ENCODE measurements around the gene F8. TPM values are rescaled to one million over a fixed set of nuclear protein-coding genes. Genes with fewer than 3 reads are reported as not detected.
"Not testable (repeated sequence)": the region's sequence is repeated elsewhere in the genome, so short reads cannot be mapped to it uniquely, and the experiment has no call there.

The F8 gene
- total RNA-seq, 2 donors from 2014 or later = 13.2 to 39.1 TPM

DNA sequence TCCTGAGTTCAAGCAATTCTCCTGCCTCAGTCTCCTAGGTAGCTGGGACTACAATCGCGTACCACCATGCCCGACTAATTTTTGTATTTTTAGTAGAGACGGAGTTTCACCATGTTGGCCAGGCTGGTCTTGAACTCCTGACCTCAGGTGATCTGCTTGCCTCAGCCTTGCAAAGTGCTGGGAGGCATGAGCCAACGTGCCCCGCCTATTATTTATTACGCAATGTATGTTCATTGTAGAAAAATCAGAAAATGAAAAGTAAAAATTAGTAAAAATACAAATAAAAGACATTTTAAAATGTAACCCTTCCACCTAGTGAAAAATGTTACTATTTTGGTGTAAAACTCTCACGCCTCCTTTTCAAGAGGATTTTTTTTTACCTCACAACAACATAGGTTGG lies 122.2 kb downstream of the F8 start:
- Histone ChIP-seq H3K36me3 (no peaks in the 10 kb centered on the region), H3K9me3 (no peaks in the 10 kb centered on the region), H3K27ac (no peak overlapping the region), H3K4me3 (no peak overlapping the region), H3K27me3 (replicated peaks; ENCODE audit: insufficient read depth) (no peaks in the 10 kb centered on the region), H3K4me1 (replicated peaks) (no peaks in the 10 kb centered on the region)
- intact Hi-C loops (cut with DNase I) = no loop called here
- DNase-seq (ENCODE audit: low spot score) = no peak
- 90% methylated on average over 8 of the region's 8 CpGs for WGBS
- TF ChIP-seq POLR2A (IDR thresholded peaks at IDR 0.05) (no peak), CTCF (IDR thresholded peaks at IDR 0.05) (no peak), POLR2AphosphoS5 (IDR thresholded peaks at IDR 0.05) (no peak)

- TF ChIP-seq CTCF (IDR thresholded peaks at IDR 0.05) (no peak), POLR2AphosphoS5 (IDR thresholded peaks at IDR 0.05) (no peak), POLR2A (IDR thresholded peaks at IDR 0.05) (no peak)
- WGBS = 91% methylated on average over 1 of the region's 1 CpG
- no peak for DNase-seq (ENCODE audit: low spot score)
- H3K27me3 ChIP-seq (replicated peaks; ENCODE audit: insufficient read depth) = no peaks in the 10 kb centered on the region
- H3K27ac ChIP-seq = no peak overlapping the region
- H3K9me3 ChIP-seq = no peaks in the 10 kb centered on the region
- intact Hi-C loops (cut with DNase I) = no loop called here
- H3K36me3 ChIP-seq = no peaks in the 10 kb centered on the region
- no peak overlapping the region for H3K4me3 ChIP-seq
- no peaks in the 10 kb centered on the region for H3K4me1 ChIP-seq (replicated peaks)
Observed at GRCh38 chrX:154892296-154892695, 130.2 kb downstream of the F8 start.

GRCh38 chrX:154890990-154891639 lies 131.4 kb downstream of the F8 start:
- TF ChIP-seq POLR2A (IDR thresholded peaks at IDR 0.05) = no peak
- TF ChIP-seq POLR2AphosphoS5 (IDR thresholded peaks at IDR 0.05) = no peak
- TF ChIP-seq CTCF (IDR thresholded peaks at IDR 0.05) = no peak
- Histone ChIP-seq H3K27ac (no peak overlapping the region), H3K4me3 (no peak overlapping the region), H3K27me3 (replicated peaks; ENCODE audit: insufficient read depth) (no peaks in the 10 kb centered on the region), H3K36me3 (no peaks in the 10 kb centered on the region), H3K9me3 (no peaks in the 10 kb centered on the region), H3K4me1 (replicated peaks) (no peaks in the 10 kb centered on the region)
- WGBS = 67% methylated on average over 1 of the region's 1 CpG
- DNase-seq (ENCODE audit: low spot score) = no peak
- intact Hi-C loops (cut with DNase I) = no loop called here

GRCh38 chrX:154886789-154887221 lies 135.7 kb downstream of the F8 start:
- intact Hi-C loops (cut with DNase I); H3K4me3 ChIP-seq; DNase-seq (ENCODE audit: low spot score); H3K9me3 ChIP-seq; H3K27me3 ChIP-seq (replicated peaks; ENCODE audit: insufficient read depth); H3K27ac ChIP-seq; H3K4me1 ChIP-seq (replicated peaks); H3K36me3 ChIP-seq: not testable (repeated sequence)
- WGBS = no CpG with 5 or more reads among the region's 62 CpGs

GRCh38 chrX:154886069-154886788 lies 136.3 kb downstream of the F8 start, which contains the start of gene F8A1:
TSS of gene F8A1 (plus strand) at chrX:154886355. CDS start at chrX:154886375, 20 bp downstream.
- H3K27me3 ChIP-seq (replicated peaks; ENCODE audit: insufficient read depth); H3K4me1 ChIP-seq (replicated peaks); DNase-seq (ENCODE audit: low spot score); H3K4me3 ChIP-seq; H3K36me3 ChIP-seq; H3K27ac ChIP-seq; H3K9me3 ChIP-seq; intact Hi-C loops (cut with DNase I): not testable (repeated sequence)
- WGBS = no CpG with 5 or more reads among the region's 91 CpGs

- H3K27ac ChIP-seq; H3K36me3 ChIP-seq; H3K9me3 ChIP-seq; H3K4me1 ChIP-seq (replicated peaks); DNase-seq (ENCODE audit: low spot score); intact Hi-C loops (cut with DNase I); H3K4me3 ChIP-seq; H3K27me3 ChIP-seq (replicated peaks; ENCODE audit: insufficient read depth): not testable (repeated sequence)
- no CpG with 5 or more reads among the region's 14 CpGs for WGBS
Observed at GRCh38 chrX:154885549-154885948, 137.0 kb downstream of the F8 start.

DNA sequence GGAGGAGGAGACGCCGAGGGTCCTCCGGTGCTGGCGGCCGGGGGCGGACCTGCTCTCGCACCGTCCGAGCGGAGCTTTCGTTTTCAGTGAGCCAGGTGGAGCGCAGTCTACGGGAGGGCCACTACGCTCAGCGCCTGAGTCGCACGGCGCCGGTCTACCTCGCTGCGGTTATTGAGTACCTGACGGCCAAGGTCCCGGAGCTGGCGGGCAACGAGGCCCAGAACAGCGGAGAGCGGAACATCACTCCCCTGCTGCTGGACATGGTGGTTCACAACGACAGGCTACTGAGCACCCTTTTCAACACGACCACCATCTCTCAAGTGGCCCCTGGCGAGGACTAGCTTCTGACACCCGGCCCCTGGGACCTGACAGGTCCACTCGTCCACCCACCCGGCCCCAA lies 137.5 kb downstream of the F8 start:
- H3K9me3 ChIP-seq; DNase-seq (ENCODE audit: low spot score); H3K4me1 ChIP-seq (replicated peaks); intact Hi-C loops (cut with DNase I); H3K36me3 ChIP-seq; H3K27ac ChIP-seq; H3K27me3 ChIP-seq (replicated peaks; ENCODE audit: insufficient read depth); H3K4me3 ChIP-seq: not testable (repeated sequence)
- WGBS = no CpG with 5 or more reads among the region's 33 CpGs

DNA sequence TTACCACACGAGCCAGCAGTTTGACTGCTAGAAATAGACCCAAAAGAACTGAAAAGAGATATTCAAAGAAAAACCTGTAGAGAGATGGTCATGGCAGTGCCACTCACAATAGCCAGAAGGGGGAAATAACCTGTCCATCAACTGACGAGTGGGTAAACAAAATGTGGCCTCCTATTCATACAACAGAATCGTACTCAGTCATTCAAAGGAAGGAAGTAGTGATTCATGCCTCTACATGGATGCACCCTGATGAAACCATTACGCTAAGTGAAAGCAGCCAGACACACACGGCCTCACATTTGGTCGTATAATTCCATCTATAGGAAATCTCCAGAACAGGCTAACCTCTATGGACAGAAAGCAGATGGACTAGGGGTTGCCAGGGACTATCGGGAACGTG lies 138.5 kb downstream of the F8 start:
- no CpG with 5 or more reads among the region's 8 CpGs for WGBS
- DNase-seq (ENCODE audit: low spot score); H3K36me3 ChIP-seq; H3K4me3 ChIP-seq; intact Hi-C loops (cut with DNase I); H3K27me3 ChIP-seq (replicated peaks; ENCODE audit: insufficient read depth); H3K9me3 ChIP-seq; H3K27ac ChIP-seq; H3K4me1 ChIP-seq (replicated peaks): not testable (repeated sequence)
